NOMO-1 treated with DMSO at 0.1 percent for 48 hours (cell line): Measurements from ENCODE around the gene MME.
"Not testable (repeated sequence)": the region's sequence is repeated elsewhere in the genome, so short reads cannot be mapped to it uniquely, and the experiment has no call there.

Source experiments
- DNase-seq: peaks from one replicate; lab custom pipeline; 2025; ENCODE audit not compliant: unreplicated experiment; lab: John Stamatoyannopoulos, UW

The MME gene

DNA sequence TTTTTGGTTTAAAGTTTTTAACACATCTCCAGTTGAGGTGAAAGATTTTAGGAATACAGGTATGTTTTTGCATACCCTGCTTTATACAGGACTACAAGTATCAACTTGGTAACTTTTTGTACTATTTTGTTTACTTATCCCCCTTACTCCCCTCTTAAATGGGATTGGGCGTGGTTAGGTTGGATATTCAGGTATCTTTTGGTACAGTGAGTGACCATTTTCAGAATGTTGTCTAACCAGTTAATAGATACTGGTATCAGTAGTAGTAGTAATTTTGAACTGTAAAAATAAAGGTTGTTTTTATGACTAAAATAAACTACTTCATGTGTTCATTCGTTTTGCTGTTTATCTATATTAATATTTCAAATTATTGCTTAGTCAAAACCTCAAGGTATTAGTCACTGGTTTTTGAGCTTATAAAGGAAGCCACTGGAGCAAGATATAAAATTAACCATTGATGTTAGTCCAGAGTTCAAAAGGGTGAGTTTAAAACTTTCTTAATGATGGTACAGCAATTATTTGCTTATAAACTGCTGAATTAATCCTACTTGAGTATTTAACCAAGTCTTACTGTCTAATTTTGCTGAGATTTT lies 3.3 kb downstream of the MME start:
- no peak for DNase-seq

DNA sequence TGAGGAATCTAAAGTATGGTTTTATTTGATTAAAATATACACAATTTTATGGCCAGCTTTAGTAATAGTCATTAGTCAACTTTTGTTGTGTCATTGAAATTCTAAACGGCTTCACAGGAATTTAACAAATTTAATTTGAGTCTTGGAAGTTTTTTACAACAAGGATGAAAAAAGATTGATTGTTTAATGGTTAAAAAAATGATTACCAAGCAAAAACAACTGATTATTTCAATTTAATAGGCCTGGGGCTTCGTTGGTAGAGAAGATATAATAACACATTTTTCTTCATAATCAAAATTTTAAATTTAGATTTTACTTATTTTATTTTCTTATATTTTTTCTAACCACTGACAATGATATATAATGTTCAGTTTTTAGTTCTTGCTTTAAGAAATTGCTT lies 4.4 kb downstream of the MME start:
- no peak for DNase-seq

- DNase-seq = no peak
Observed at GRCh38 chr3:155086051-155086450, 5.9 kb downstream of the MME start.

DNA sequence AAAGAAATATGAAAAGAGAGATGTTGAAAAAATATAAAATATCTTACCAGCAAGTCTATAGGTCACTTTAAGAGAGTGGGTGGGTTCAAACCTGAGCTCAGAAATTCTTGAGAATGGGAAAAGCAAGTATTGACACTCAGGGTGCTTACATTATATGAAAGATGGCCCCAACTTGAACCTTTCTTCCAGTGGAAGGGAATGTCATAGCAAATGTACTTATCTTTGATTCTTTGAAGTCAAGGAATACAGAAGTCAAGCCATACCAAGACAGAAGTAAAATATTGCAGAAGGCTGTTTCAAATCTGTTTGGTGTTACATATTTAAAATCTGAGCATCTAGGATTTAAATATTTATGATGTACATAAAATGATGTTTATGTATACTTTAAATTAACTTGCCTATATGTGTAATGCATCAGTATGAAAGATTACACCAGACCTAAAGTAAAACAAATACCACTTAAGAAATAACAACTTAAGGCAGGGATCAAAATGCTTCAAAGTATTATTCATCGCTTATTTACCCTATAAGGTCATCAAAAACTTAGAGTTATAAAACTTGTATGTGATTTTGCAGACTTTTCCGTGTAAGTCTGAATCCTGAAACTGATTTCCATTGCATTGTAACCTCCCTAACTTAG lies 8.7 kb downstream of the MME start:
- DNase-seq = no peak

DNA sequence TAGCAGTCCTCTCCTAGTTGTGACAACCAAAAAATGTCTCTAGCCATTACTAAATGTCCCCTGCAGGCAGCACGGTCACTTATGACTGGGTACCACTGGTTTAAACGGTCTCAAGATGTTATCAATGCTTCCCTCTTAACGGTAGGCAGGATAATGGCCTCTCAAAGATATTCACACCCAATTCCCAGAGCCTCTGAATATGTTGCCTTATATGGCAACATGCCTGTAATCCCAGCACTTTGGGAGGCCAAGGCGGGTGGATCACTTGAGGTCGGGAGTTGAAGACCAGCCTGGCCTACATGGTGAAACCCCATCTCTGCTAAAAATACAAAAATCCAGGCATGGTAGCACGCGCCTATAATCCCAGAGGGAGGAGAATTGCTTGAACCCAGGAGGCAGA lies 9.4 kb downstream of the MME start:
- DNase-seq = no peak

DNA sequence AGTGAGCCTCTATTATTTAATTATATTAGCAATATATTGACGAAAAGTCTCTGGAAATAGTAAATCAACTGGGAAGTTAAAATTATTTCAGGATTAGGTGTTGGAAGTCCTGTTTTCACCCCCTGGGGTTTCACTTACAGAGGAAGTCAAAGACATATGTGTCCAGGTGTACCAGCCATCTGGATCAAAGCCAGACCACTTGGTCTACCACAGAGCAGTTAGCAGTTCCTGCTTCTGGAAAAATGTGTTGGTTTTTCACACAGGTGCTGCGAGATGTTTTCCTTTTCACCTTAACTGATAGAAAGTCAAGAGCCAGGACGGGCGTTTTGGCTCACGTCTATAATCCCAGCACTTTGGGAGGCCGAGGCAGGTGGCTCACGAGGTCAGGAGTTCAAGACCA lies 13.1 kb downstream of the MME start:
- DNase-seq = no peak

DNA sequence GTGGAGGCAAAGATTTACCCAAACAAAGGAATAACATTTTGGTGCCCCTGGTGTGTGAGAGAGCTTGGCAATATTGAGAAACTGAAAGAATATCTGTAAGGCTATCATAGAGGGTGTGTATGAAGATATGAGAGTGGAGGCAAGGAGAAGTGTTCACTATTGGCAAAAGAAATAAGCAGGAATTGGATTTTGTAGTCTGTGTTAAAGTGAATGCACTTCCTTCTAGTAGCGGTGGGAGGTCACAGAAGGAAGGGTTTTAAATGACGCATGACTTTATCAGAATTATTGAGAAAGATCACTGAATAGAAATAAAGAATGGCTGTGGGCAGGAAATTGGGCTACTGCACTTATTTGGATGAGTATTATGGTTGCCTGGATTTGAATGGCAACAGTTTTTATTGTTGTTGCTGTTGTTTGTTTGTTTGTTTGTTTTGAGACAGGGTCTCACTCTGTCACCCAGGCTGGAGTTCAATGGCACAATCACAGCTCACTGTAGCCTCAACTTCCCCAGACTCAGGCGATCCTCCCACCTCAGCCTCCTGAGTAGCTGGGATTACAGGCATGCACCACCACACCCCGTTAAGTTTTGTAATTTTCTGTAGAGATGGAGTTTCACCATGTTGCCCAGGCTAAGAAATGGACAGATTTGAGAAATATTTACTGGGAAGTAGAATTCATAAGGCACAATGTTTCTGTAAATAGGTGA lies 16.3 kb downstream of the MME start:
- DNase-seq = no peak

GRCh38 chr3:155097009-155097349 lies 16.9 kb downstream of the MME start:
- DNase-seq = peak; percentile 63

- DNase-seq = no peak
Observed at GRCh38 chr3:155101398-155101797, 21.3 kb downstream of the MME start.

DNA sequence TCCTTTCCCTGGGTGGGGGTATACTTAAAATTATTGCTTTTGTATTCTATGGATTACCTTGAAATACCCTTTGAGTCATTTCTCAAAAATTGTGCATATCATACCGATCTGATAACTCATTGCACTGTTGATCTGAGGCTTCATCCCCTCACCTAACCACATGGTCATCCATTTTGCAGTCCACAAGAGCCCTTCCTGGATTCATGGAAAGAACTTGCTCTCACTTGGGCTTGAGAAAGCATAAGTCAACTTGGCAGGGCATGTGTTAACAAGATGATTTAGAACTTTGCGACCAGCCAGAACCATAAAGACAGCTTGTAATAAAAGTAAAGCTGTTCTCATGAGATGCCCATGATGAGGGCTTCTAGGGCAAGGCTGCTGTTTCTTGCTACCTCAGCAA lies 22.2 kb downstream of the MME start:
- DNase-seq = no peak

DNA sequence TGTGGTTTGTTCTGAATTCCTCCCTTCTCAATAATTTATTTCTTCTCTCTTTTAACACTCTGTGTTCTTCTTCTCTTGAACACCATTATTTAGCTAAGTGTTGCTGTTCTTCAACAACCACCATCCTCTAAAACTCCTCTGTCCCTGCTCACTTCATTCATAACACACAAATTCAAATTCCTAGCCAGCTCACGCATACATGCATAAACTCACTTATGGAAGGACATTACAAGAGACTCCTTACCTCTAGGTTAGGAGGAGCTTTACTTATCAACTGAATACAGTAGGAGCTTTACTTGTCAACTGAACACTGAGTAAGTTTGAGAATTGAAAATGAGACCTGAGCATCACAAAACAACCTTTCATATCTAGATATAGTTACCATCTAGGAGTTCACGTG lies 23.6 kb downstream of the MME start:
- no peak for DNase-seq

GRCh38 chr3:155106119-155106518 lies 26.0 kb downstream of the MME start:
- no peak for DNase-seq

DNA sequence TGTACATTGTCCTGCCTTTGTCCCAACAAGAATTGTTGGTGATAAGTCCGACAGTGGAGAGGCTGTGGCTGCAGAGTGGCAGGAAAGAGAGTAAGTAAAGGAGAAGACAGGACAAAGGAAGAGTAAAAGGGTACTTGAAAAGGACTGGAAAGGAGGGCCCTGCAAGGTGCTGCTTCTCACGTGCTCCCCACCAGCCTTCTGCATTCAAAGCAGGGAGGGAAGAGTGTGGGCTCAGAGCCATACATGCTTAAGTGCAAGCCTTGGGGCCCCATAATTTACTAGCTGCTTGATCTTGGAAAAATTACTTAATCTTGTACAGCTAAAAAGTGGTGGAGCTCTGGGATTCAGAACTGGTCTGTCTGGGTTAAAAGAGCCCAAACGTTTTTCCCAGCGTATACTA lies 29.9 kb downstream of the MME start:
- no peak for DNase-seq

DNA sequence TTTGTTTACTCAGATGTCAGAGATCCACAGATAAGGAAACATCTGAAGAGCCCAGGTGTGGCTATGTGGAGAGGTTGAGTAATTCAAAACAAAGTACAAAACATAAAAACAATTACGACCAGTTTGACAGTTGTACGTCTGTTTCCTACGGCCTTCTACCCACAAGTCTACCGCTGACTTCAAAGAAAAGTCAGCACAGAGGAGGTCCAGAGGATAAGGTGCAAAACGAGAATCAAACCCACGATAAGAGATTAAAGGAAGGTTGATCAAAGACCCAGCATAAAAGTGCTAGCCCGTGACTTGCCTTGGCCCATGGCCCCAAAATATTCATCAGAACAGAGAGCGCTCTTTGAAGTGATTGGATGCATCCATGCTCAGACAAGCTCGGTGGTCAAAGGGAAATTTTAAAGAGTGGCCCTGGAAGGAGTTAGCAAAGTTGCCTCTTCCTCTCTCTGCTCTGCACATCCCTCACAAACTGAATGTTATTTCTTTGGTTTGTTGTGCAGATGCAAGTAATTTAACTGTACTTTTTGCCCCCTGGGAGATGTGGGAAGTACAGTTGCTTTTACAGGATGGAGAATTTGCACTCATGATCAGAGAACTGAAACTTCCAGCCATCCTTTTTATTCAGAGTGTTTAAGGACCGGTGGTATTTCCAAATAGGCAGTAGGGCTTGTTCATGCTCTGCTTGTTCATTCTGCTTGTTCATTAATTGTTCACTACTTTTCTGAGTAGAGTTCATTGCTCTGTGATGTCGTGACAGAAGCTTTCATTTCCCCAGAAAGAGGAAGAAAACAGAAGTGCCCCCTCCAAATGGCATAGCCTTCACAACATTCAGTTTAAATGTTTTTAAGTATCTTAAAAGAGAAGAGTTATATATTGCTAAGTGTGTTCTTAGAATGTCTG lies 31.1 kb downstream of the MME start:
- DNase-seq = peak; percentile 50

- DNase-seq = no peak
Observed at GRCh38 chr3:155111971-155112370, 31.9 kb downstream of the MME start.

GRCh38 chr3:155112661-155113389 lies 32.7 kb downstream of the MME start:
- no peak for DNase-seq

GRCh38 chr3:155124745-155125144 lies 44.6 kb downstream of the MME start:
- DNase-seq = not testable (repeated sequence)

GRCh38 chr3:155129396-155129795 lies 49.3 kb downstream of the MME start:
- DNase-seq = no peak

DNA sequence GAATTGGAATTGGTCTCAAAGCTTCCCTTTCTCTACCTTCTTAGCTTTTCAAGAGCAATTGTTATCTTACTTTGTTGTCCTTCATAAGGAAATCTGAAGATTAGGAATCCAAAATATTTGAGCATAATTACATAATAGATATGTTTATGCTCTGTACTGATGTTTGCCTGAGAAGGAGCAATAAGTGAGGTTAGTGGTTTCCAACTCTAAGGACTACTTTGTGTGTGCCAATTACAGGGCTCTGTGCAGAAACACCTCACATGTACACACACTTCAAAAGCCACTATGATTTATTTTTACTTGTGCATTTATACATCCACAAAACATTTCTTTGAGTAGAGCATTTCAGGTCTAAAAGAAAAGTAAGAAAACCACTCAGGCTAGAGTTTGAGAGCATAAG lies 49.9 kb downstream of the MME start:
- no peak for DNase-seq

DNA sequence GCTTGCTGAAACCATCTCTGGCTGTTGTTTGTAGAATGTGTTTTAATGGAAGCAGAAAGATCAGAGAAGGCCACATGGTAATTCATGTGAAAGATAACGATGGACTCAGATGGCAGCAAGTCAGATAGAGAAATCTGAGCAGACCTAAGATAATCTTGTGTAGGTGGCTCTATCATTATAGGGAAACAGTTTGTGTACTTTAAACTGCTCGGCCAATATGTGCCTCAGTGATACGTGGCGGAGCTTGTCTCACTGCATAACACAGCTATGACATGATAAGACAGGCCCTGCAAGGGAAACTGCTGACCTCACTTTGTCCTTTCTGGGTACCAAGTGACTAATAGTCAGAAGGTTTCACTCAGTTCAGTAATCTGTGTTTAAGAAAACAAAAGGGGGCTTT lies 51.0 kb downstream of the MME start:
- DNase-seq = no peak

DNA sequence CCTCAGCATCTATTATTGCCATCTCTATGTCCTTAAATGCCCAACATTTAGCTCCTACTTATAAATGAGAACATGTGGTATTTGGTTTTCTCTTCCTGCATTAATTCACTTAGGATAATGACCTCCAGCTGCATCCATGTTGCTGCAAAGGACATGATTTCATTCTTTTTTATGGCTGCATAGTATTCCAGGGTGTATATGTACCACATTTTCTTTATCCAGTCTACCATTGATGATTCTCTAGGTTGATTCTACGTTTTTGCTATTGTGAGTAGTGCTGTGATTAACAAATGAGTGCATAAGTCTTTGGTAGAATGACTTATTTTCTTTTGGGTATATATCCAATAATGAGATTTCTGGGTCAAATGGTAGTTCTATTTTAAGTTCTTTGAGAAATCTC lies 54.2 kb downstream of the MME start:
- not testable (repeated sequence) for DNase-seq
